Activated T-cell treated with anti-CD3 and anti-CD28 coated beads, Interleukin-2, amount 50 U/mL, for 24 hours (primary cell): ENCODE results near the gene S100A9.
"Not testable (repeated sequence)": the region's sequence is repeated elsewhere in the genome, so short reads cannot be mapped to it uniquely, and the experiment has no call there.

Experiments
- DNase-seq: peaks from one replicate; pipeline ENCODE4 v3.0.0-alpha.2; 2020
- H3K27ac Mint-ChIP-seq: 2 replicates; pipeline ENCODE4 v1.8.0; 2020; ENCODE audit warnings: mild to moderate bottlenecking, mixed read lengths
- H3K27me3 Mint-ChIP-seq: 2 replicates; pipeline ENCODE4 v1.8.0; 2020; ENCODE audit warnings: mixed read lengths
- H3K36me3 Mint-ChIP-seq: 2 replicates; pipeline ENCODE4 v1.8.0; 2020; ENCODE audit warnings: low read depth, mixed read lengths
- H3K4me1 Mint-ChIP-seq: 2 replicates; pipeline ENCODE4 v1.8.0; 2020; ENCODE audit warnings: low read depth, mixed read lengths
- H3K4me3 Mint-ChIP-seq: 2 replicates; pipeline ENCODE4 v1.8.0; 2020; ENCODE audit warnings: mild to moderate bottlenecking, moderate library complexity, mixed read lengths
- H3K9me3 Mint-ChIP-seq: 2 replicates; pipeline ENCODE4 v1.8.0; 2020; ENCODE audit warnings: mixed read lengths

The S100A9 gene

DNA sequence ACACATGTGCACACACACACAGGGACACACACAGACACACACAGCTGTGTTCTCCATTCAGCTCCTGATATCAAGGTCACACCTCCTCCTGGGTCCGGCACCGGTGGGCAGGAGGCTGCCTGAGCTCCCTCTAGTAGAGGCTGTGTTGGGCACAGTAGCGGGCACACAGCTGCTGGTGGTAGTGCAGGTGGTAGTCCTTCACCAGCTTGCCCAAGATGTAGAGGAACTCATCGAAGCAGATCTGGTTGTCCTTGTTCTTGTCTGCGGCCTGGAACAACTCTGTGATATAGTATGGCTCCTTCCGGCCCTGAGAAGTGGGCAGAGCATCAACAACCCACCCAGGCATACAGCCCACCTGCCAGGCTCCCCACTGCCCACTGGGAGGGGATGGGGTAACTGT lies 38.8 kb downstream of the S100A9 start:
- H3K27me3 Mint-ChIP-seq: peaks cover 18% of the 10 kb centered on the region
- H3K9me3 Mint-ChIP-seq: no peaks in the 10 kb centered on the region
- no peaks in the 10 kb centered on the region for H3K36me3 Mint-ChIP-seq
- H3K27ac Mint-ChIP-seq: no peak overlapping the region
- H3K4me1 Mint-ChIP-seq: no peaks in the 10 kb centered on the region
- no peak overlapping the region for H3K4me3 Mint-ChIP-seq
- DNase-seq: no peak

DNA sequence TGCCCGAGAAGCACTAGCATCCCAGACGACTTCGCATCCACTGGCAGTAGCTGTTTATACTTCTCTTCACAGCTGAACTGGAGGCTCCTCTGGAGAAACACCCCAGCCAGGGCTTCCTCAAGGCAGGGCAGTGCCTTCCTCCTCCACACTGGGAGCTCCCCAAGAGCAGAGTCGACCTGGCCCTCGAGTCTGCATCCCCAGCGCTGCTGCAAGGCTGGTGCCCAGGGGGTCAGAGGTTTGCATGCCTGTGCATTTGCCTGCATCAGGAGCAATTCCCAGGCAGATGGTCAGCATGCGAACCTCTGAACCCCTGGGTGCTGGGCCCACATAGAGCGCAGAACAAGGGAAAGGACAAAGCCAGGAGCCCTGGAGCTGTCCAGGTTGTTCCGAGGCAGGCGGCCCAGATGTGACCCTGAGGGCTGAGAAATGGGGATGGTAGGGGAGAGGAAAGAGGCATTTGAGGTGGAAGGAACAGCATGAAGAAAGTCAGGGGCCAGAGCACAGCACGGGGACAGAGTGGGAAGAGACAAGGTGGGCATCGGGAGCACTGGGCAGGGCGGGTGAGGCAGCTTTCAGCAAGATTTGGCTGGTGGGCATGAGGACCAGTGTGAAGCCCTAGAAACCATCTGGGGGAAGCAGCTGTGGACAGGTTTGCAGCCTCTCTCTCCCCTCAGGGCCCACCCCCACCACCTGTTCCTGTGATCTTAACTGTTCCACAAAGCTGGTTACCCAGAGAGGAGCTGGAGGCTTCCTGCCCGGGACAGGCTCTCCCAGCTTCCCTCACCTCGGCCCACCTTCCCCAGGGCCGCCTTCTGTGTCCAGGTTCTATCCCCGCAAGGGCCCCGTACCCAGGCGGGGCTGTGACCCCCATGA lies 39.6 kb downstream of the S100A9 start:
- Mint-ChIP-seq H3K9me3 (no peaks in the 10 kb centered on the region), H3K27me3 (peaks cover 18% of the 10 kb centered on the region), H3K4me3 (no peak overlapping the region), H3K27ac (no peak overlapping the region), H3K4me1 (no peaks in the 10 kb centered on the region), H3K36me3 (no peaks in the 10 kb centered on the region)
- DNase-seq: no peak

DNA sequence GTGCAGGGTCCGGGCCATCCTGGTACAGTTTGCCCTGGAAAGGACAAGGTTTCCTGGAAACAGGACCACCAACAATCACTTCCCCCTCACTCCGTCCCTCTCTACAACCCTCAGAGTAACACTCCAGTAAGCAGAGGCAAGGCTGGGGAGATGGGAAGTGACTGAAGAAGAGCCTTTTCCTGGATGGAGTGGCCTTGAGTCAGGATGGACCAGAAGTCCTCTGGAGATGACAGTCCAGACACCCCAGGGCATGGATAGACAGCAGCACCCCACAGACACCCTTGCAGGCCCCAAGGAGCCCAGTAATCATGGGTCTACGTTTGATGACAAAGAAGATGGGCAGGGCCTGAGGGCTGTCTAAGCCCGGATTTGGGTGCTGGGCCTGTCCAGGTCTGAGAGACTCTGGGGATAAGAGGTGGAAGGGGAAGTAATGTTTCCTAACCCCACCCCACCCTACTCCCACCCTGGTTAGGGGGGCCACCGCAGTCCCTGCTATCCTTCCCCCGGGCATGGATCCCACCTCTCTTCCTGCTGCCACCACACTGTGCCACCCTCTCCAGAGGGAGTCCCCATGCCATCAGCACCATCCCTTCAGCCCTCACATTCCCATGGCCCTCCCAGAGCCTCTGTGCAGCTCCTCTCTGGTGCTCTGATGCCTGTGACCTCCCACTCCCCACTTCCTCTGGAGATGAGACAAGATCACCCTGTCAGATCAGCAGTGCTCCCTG lies 40.4 kb downstream of the S100A9 start:
- DNase-seq: no peak
- Mint-ChIP-seq H3K36me3 (no peaks in the 10 kb centered on the region), H3K4me1 (no peaks in the 10 kb centered on the region), H3K9me3 (no peaks in the 10 kb centered on the region), H3K4me3 (no peak overlapping the region), H3K27ac (no peak overlapping the region), H3K27me3 (peaks cover 16% of the 10 kb centered on the region)

DNA sequence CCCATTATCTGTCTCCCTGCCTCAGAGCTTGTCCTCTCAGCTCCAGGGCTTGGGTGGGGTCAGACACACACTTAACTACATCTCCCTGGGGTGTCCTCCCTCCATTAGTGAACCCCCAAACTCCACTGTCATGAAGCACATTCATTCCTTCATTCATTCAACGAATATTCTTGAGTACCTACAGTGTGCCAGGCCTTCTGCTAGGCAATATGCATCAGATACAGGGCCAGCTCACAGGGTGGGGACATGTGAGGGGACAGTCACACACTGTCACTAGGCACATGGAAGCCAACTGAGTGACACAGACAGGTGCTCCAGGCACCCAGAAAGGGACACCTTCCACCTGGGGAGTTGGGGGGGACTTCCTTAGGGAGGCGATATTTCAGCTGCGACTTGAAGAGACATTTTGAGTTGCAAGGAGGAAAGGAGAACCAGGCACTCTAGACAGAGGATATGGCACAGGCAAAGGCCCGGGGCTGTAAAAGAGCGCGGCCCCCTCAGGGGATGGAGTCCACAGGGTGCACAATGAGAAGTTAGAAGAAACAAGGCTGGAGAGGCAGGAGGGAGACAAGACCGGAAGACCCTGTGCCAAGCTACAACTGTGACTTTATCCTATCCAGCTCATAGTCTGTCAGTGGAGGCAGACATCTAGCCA lies 41.9 kb downstream of the S100A9 start:
- H3K27ac Mint-ChIP-seq: no peak overlapping the region
- no peak overlapping the region for H3K4me3 Mint-ChIP-seq
- H3K9me3 Mint-ChIP-seq: peaks cover under 1% of the 10 kb centered on the region
- no peak for DNase-seq
- no peaks in the 10 kb centered on the region for H3K36me3 Mint-ChIP-seq
- H3K4me1 Mint-ChIP-seq: no peaks in the 10 kb centered on the region
- peaks cover 12% of the 10 kb centered on the region for H3K27me3 Mint-ChIP-seq

DNA sequence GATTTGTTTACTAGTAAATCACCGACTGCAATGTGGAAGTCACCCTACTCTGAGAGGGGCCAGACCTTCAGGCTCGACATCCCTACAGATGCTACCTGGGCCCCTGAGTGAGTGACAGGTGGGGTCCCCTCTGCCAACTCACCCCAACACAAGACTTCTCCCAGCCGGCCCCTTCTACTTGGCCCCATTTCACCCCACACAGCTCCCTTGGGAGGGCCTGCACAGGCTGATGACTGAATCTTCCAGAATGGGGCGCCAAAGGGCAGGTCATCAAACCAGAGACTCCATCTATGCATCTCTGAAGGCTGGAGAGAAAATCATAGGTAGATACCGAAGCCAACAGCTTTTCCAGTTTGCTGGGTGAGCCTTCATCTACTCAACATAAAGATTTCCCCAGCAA lies 42.6 kb downstream of the S100A9 start:
- Mint-ChIP-seq H3K4me1 (no peaks in the 10 kb centered on the region), H3K4me3 (no peak overlapping the region), H3K27ac (no peak overlapping the region), H3K9me3 (peaks cover 3% of the 10 kb centered on the region), H3K27me3 (peaks cover 12% of the 10 kb centered on the region), H3K36me3 (no peaks in the 10 kb centered on the region)
- DNase-seq: no peak

DNA sequence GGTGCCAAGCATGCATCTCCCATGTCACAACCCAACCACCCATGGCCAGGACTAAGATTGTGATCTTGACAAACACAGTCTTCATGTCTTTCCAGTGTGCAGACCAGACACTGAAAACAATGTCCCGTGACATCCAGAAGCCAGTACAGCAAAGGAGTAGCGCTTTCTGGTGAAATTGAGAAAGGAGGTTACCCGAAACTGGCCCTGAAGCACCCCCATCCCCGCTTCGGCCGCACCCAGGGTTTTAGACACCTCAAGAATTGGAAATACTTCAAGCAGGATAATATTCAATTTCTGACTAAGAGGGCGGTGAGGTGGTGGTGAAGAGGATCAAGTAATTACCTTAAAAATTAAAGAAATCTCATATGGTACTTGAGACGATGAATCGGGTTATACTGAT lies 43.8 kb downstream of the S100A9 start:
- Mint-ChIP-seq H3K27me3 (peaks cover 11% of the 10 kb centered on the region), H3K36me3 (no peaks in the 10 kb centered on the region), H3K27ac (no peak overlapping the region), H3K9me3 (peaks cover 3% of the 10 kb centered on the region), H3K4me1 (peaks cover 2% of the 10 kb centered on the region), H3K4me3 (no peak overlapping the region)
- DNase-seq: no peak

DNA sequence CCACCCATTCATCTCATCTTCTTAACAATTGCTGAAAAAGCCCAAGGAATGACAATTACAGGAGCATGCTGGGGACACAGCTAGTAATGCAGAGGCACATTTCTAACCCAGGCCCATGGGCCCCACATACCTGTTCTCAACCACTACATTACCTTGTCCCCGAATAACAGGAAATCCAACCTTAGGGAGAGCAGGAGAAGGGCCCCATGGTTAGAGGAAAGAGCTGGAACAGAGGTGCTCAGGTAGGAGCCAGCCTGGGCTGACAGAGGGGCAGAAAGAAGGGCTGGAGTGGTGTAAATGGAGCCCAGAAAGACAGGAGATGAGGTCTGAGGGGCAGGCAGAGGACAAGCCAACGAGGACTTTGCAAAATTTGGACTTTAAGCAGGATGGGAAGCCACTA lies 44.6 kb downstream of the S100A9 start:
- Mint-ChIP-seq H3K27ac (no peak overlapping the region), H3K27me3 (peaks cover 13% of the 10 kb centered on the region), H3K36me3 (no peaks in the 10 kb centered on the region), H3K9me3 (peaks cover 3% of the 10 kb centered on the region), H3K4me3 (no peak overlapping the region), H3K4me1 (peaks cover 8% of the 10 kb centered on the region)
- no peak for DNase-seq

DNA sequence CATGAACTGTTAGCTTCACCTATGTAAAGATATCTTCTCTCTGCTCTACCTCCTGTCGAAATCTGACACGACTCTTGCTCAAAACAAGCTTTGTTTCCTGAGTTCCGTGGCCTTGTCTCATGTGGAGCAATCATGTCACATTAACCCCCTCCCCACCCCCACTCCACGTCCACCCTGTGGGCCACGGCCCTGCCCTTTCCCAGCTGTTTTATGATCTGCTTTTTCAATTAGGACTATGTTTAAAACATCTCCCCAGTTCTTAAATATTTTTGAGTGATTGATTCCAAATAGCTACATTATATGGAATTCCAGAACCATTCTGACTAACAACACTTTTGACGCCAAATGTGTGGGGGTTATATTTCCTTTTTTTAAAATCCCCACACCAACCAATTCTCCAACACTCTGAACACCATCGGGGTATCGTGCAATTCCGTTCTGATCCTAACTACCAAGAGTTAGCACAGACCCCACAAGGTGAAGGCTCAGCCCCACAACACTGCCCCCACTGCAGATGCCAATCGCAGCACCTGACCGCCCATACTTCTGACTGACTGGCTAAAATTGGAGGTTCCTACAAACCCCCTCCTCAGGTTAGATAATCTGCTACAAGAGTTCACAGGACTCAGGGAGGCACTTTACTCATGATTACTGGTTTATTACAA lies 45.9 kb downstream of the S100A9 start:
- no peaks in the 10 kb centered on the region for H3K36me3 Mint-ChIP-seq
- H3K27me3 Mint-ChIP-seq: peaks cover 18% of the 10 kb centered on the region
- no peak overlapping the region for H3K4me3 Mint-ChIP-seq
- H3K4me1 Mint-ChIP-seq: peaks cover 18% of the 10 kb centered on the region
- H3K9me3 Mint-ChIP-seq: peaks cover 3% of the 10 kb centered on the region
- H3K27ac Mint-ChIP-seq: no peak overlapping the region
- no peak for DNase-seq

DNA sequence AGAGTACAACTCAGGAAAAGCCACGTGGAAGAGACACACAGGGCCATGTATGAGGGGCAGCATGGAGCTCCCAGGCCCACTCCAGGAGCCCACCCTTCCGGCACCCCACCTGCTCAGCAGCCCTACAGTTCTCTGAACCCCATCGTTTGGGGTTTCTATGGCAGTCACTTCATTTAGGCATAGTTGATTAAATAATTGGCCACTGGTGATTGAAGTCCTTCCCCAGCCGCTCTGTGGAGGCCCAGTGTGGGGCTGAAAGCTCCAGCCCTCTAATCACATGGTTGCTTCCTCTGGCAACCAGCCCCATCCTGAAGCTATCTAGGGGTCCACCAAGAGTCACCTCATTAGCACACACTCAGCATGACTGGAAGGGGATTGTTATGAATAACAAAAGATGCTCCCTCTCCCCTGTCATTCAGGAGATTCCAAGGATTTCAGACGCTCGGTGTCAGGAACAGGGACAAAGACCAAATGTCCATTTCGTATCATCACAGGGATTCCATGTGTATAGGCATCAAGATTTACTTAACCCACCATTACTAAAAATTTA lies 46.5 kb downstream of the S100A9 start:
- DNase-seq: no peak
- Mint-ChIP-seq H3K4me3 (no peak overlapping the region), H3K36me3 (no peaks in the 10 kb centered on the region), H3K9me3 (peaks cover 3% of the 10 kb centered on the region), H3K4me1 (peaks cover 18% of the 10 kb centered on the region), H3K27me3 (peaks cover 15% of the 10 kb centered on the region), H3K27ac (no peak overlapping the region)

DNA sequence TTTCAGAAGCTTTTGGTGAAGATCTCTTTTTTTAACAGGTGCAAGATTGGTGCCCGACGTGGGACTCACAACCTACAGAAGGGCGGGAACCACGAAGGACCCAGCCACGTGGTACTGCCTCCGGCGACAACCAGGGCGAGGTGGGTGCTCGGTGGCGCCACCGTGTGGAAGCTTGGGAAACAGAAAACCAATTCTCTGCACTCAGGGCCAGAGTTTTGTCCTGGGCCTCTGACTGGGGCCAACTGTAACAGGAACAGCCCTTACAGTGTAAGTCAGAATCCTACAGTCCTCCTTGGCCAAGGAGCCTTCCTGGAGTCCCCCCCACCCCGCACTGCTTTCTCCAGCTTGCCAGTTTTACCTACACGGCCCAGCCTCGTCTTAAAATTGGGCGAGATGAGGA lies 47.1 kb downstream of the S100A9 start:
- H3K36me3 Mint-ChIP-seq: no peaks in the 10 kb centered on the region
- no peak overlapping the region for H3K4me3 Mint-ChIP-seq
- H3K27me3 Mint-ChIP-seq: peaks cover 18% of the 10 kb centered on the region
- peaks cover 3% of the 10 kb centered on the region for H3K9me3 Mint-ChIP-seq
- peaks cover 18% of the 10 kb centered on the region for H3K4me1 Mint-ChIP-seq
- H3K27ac Mint-ChIP-seq: no peak overlapping the region
- peak; percentile 72 for DNase-seq

DNA sequence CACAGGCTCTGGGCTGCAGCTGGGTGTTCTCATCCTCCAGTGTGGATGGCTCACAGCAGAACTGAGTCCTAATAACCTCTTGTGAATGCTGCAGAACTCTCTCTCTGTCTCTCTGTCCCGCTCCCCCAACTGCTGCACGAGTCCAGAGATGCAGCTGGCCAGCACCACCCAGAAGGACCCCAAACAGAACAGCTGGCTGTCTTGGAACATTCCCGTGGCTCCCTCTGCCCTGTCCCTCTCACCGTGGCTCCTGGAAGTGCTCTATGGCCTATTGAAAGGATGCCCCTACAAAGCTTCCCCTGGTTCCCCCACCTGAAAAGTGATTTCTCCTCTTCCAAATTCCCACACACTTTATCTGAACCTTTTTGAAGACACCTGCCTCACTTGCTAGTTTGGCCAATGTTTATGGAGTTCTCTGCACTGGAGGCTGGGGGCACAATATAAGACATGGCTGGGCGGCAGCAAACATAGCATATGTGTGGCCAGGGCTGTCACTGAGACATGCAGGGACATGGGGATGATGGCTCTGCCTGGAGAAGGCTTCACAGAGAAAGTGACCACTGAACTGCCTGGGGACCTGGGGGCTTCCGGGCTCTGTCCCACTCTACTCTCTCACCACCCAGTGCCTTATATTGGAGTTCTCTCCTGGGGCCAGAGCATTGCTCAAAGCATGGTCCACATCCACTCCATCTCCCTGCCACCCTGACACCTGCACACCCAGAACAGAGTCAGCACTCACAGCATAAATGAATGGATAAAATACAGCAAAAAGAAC lies 48.4 kb downstream of the S100A9 start:
- not testable (repeated sequence) for H3K9me3 Mint-ChIP-seq, H3K27ac Mint-ChIP-seq, H3K4me3 Mint-ChIP-seq, DNase-seq, H3K36me3 Mint-ChIP-seq
- peaks cover 18% of the 10 kb centered on the region for H3K4me1 Mint-ChIP-seq
- H3K27me3 Mint-ChIP-seq: peaks cover 27% of the 10 kb centered on the region

DNA sequence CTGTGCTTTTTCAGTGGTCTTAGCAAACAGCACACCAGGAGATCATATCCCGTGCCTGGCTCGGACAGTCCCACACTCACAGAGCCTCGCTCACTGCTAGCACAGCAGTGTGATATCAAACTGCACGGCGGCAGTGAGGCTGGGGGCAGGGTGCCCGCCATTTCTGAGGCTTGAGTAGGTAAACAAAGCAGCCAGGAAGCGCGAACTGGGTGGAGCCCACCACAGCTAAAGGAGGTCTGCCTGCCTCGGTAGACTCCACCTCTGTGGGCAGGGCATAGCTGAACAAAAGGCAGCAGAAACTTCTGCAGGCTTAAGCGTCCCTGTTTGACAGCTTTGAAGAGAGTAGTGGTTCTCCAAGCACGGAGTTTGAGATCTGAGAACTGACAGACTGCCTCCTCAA lies 49.6 kb downstream of the S100A9 start:
- H3K27ac Mint-ChIP-seq, H3K36me3 Mint-ChIP-seq, H3K9me3 Mint-ChIP-seq, DNase-seq, H3K4me3 Mint-ChIP-seq: not testable (repeated sequence)
- peaks cover 35% of the 10 kb centered on the region for H3K27me3 Mint-ChIP-seq
- peaks cover 18% of the 10 kb centered on the region for H3K4me1 Mint-ChIP-seq
